ENCODE data around the gene SCGB2B2. TPM values are rescaled to one million over a fixed set of nuclear protein-coding genes. Genes with fewer than 3 reads are reported as not detected.

The SCGB2B2 gene, protein sequence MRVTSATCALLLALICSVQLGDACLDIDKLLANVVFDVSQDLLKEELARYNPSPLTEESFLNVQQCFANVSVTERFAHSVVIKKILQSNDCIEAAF
- total RNA-seq, result not detected
- long read RNA-seq, result 0 reads

GRCh38 chr19:34676697-34677385 is at the start of gene SCGB2B2:
Gene SCGB2B2, minus strand, starts transcription at chr19:34677159. Its CDS starts 82,596 bp downstream, at chr19:34594563.
- peak within 1 kb of the TSS; percentile 84 for H3K4me3 ChIP-seq
- H3K4me1 ChIP-seq, result peaks cover 60% of the 10 kb centered on the region
- H3K36me3 ChIP-seq, result peaks cover 29% of the 10 kb centered on the region
- no peak for DNase-seq
- peaks cover 16% of the 10 kb centered on the region for H3K9me3 ChIP-seq (replicated peaks)
- H3K27me3 ChIP-seq (ENCODE audit: low read depth), result no peaks in the 10 kb centered on the region
- intact Hi-C loops (cut with micrococcal nuclease), result no loop called here
- peak within 1 kb of the TSS; percentile 99 for H3K27ac ChIP-seq (replicated peaks)
- TF ChIP-seq CTCF (IDR thresholded peaks at IDR 0.05; ENCODE audit: borderline replicate concordance), result peak; percentile 38

DNA sequence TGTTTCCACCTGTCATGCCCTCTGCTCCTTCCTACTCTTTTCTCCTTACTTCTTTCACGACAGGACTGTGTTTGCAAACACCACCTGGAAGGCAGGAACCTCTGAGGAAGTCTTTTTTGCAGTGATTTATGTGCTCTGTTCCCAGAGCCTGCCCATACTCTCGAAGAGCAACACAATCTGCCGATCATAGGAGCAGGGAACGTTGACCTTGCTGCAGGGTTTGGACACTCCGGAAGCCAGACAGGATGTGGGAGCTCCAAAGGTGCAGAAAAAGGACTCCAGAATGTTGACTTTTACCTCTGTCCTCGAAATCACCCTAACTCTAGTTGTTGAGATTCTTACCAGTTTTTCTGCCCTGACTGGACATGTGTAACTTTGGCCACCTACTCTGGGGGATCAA is 48.4 kb upstream of the SCGB2B2 start:
- H3K9me3 ChIP-seq (replicated peaks), result no peaks in the 10 kb centered on the region
- no peak overlapping the region for H3K27ac ChIP-seq (replicated peaks)
- peaks cover 5% of the 10 kb centered on the region for H3K27me3 ChIP-seq (ENCODE audit: low read depth)
- intact Hi-C loops (cut with micrococcal nuclease), result no loop called here
- H3K4me3 ChIP-seq, result no peak overlapping the region
- no peaks in the 10 kb centered on the region for H3K36me3 ChIP-seq
- no peaks in the 10 kb centered on the region for H3K4me1 ChIP-seq
- no peak for DNase-seq
- TF ChIP-seq CTCF (IDR thresholded peaks at IDR 0.05; ENCODE audit: borderline replicate concordance), result no peak

- Histone ChIP-seq H3K4me3 (no peak overlapping the region), H3K4me1 (no peaks in the 10 kb centered on the region), H3K27ac (replicated peaks) (no peak overlapping the region), H3K9me3 (replicated peaks) (no peaks in the 10 kb centered on the region), H3K27me3 (ENCODE audit: low read depth) (peaks cover 5% of the 10 kb centered on the region), H3K36me3 (no peaks in the 10 kb centered on the region)
- TF ChIP-seq CTCF (IDR thresholded peaks at IDR 0.05; ENCODE audit: borderline replicate concordance), result no peak
- intact Hi-C loops (cut with micrococcal nuclease), result no loop called here
- DNase-seq, result no peak
Measured at GRCh38 chr19:34722353-34722752, 45.4 kb upstream of the SCGB2B2 start.

- H3K4me3 ChIP-seq, result no peak overlapping the region
- peaks cover 6% of the 10 kb centered on the region for H3K9me3 ChIP-seq (replicated peaks)
- no peaks in the 10 kb centered on the region for H3K4me1 ChIP-seq
- no peak for TF ChIP-seq CTCF (IDR thresholded peaks at IDR 0.05; ENCODE audit: borderline replicate concordance)
- H3K36me3 ChIP-seq, result no peaks in the 10 kb centered on the region
- H3K27ac ChIP-seq (replicated peaks), result no peak overlapping the region
- no peaks in the 10 kb centered on the region for H3K27me3 ChIP-seq (ENCODE audit: low read depth)
- intact Hi-C loops (cut with micrococcal nuclease), result no loop called here
- no peak for DNase-seq
Measured at GRCh38 chr19:34715357-34715756, 38.4 kb upstream of the SCGB2B2 start.

DNA sequence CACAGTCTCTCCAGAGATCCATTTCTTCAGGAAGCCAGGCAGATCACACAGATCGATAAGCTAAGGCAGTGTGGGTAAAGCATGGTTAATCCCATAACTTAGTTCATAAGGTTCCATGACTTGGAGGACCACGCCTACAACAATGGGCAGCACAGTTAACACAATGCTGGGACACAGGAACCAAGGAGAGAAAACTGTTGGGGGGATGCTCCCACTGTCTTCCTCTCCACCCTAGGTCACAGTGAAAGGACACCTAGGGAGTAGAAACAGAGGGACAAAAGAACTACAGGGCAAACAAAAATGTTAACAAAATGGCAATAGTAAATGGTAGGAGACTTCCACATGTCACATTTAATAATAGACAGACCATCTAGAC is 36.3 kb upstream of the SCGB2B2 start:
- DNase-seq, result no peak
- no peaks in the 10 kb centered on the region for H3K36me3 ChIP-seq
- TF ChIP-seq CTCF (IDR thresholded peaks at IDR 0.05; ENCODE audit: borderline replicate concordance), result no peak
- H3K9me3 ChIP-seq (replicated peaks), result peaks cover 6% of the 10 kb centered on the region
- intact Hi-C loops (cut with micrococcal nuclease), result loop anchor here (2.0 kb wide), 1 partner anchor 72 kb away; no protein-coding TSS in a partner anchor
- H3K4me3 ChIP-seq, result no peak overlapping the region
- H3K4me1 ChIP-seq, result no peaks in the 10 kb centered on the region
- no peak overlapping the region for H3K27ac ChIP-seq (replicated peaks)
- no peaks in the 10 kb centered on the region for H3K27me3 ChIP-seq (ENCODE audit: low read depth)
